ENCODE data around the gene SUV39H1.

The SUV39H1 gene

DNA sequence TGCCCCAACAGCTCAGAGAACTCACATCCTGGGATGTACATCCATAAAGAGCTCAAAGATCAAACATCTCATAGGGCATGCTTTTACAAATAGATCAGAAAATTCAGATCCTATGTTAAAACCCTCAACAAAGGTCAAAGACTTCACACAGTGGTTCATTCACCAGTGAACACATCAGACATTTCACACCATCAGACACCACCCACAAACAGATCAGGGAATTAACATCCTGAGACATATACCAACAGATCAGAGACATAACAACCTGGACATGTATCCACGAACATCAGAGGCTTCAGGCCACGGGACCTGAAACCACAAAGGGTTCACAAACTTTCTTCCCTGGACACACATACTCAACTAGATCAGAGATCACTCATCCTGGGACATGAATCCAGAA lies 23.4 kb downstream of the SUV39H1 start:
- POLR2A ChIA-PET = no interaction called here
- TF ChIP-seq, protein P1, sequence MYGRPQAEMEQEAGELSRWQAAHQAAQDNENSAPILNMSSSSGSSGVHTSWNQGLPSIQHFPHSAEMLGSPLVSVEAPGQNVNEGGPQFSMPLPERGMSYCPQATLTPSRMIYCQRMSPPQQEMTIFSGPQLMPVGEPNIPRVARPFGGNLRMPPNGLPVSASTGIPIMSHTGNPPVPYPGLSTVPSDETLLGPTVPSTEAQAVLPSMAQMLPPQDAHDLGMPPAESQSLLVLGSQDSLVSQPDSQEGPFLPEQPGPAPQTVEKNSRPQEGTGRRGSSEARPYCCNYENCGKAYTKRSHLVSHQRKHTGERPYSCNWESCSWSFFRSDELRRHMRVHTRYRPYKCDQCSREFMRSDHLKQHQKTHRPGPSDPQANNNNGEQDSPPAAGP (tag by site-specific recombination; IDR thresholded peaks at IDR 0.05) = no peak
- TF ChIP-seq ZNF837 (tag by site-specific recombination; IDR thresholded peaks at IDR 0.05) = no peak
- no peak for TF ChIP-seq OVOL3 (tag by site-specific recombination; IDR thresholded peaks at IDR 0.05)
- no peak for TF ChIP-seq ZNF791 (tag by site-specific recombination; IDR thresholded peaks at IDR 0.05)
- TF ChIP-seq ZNF223 (tag by site-specific recombination; IDR thresholded peaks at IDR 0.05) = no peak
- TF ChIP-seq, protein P2, sequence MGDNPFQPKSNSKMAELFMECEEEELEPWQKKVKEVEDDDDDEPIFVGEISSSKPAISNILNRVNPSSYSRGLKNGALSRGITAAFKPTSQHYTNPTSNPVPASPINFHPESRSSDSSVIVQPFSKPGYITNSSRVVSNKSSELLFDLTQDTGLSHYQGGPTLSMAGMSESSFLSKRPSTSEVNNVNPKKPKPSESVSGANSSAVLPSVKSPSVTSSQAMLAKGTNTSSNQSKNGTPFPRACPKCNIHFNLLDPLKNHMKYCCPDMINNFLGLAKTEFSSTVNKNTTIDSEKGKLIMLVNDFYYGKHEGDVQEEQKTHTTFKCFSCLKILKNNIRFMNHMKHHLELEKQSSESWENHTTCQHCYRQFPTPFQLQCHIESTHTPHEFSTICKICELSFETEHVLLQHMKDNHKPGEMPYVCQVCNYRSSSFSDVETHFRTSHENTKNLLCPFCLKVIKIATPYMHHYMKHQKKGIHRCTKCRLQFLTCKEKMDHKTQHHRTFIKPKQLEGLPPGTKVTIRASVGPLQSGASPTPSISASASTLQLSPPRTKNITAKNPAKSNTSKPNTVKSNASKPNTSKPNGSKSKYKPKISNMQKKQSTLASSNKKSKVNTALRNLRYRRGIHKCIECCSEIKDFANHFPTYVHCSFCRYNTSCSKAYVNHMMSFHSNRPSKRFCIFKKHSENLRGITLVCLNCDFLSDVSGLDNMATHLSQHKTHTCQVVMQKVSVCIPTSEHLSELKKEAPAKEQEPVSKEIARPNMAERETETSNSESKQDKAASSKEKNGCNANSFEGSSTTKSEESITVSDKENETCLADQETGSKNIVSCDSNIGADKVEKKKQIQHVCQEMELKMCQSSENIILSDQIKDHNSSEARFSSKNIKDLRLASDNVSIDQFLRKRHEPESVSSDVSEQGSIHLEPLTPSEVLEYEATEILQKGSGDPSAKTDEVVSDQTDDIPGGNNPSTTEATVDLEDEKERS (tag by site-specific recombination; IDR thresholded peaks at IDR 0.05) = no peak
- TF ChIP-seq ZNF175 (tag by site-specific recombination; IDR thresholded peaks at IDR 0.05) = no peak
- TF ChIP-seq EGR2 (tag by site-specific recombination; IDR thresholded peaks at IDR 0.05; ENCODE audit: low read depth) = no peak
- TF ChIP-seq, protein P3, sequence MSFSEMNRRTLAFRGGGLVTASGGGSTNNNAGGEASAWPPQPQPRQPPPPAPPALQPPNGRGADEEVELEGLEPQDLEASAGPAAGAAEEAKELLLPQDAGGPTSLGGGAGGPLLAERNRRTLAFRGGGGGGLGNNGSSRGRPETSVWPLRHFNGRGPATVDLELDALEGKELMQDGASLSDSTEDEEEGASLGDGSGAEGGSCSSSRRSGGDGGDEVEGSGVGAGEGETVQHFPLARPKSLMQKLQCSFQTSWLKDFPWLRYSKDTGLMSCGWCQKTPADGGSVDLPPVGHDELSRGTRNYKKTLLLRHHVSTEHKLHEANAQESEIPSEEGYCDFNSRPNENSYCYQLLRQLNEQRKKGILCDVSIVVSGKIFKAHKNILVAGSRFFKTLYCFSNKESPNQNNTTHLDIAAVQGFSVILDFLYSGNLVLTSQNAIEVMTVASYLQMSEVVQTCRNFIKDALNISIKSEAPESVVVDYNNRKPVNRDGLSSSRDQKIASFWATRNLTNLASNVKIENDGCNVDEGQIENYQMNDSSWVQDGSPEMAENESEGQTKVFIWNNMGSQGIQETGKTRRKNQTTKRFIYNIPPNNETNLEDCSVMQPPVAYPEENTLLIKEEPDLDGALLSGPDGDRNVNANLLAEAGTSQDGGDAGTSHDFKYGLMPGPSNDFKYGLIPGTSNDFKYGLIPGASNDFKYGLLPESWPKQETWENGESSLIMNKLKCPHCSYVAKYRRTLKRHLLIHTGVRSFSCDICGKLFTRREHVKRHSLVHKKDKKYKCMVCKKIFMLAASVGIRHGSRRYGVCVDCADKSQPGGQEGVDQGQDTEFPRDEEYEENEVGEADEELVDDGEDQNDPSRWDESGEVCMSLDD (tag by site-specific recombination; IDR thresholded peaks at IDR 0.05) = no peak
- no peak for TF ChIP-seq ZNF133 (tag by site-specific recombination; IDR thresholded peaks at IDR 0.05)
- TF ChIP-seq, protein P4, sequence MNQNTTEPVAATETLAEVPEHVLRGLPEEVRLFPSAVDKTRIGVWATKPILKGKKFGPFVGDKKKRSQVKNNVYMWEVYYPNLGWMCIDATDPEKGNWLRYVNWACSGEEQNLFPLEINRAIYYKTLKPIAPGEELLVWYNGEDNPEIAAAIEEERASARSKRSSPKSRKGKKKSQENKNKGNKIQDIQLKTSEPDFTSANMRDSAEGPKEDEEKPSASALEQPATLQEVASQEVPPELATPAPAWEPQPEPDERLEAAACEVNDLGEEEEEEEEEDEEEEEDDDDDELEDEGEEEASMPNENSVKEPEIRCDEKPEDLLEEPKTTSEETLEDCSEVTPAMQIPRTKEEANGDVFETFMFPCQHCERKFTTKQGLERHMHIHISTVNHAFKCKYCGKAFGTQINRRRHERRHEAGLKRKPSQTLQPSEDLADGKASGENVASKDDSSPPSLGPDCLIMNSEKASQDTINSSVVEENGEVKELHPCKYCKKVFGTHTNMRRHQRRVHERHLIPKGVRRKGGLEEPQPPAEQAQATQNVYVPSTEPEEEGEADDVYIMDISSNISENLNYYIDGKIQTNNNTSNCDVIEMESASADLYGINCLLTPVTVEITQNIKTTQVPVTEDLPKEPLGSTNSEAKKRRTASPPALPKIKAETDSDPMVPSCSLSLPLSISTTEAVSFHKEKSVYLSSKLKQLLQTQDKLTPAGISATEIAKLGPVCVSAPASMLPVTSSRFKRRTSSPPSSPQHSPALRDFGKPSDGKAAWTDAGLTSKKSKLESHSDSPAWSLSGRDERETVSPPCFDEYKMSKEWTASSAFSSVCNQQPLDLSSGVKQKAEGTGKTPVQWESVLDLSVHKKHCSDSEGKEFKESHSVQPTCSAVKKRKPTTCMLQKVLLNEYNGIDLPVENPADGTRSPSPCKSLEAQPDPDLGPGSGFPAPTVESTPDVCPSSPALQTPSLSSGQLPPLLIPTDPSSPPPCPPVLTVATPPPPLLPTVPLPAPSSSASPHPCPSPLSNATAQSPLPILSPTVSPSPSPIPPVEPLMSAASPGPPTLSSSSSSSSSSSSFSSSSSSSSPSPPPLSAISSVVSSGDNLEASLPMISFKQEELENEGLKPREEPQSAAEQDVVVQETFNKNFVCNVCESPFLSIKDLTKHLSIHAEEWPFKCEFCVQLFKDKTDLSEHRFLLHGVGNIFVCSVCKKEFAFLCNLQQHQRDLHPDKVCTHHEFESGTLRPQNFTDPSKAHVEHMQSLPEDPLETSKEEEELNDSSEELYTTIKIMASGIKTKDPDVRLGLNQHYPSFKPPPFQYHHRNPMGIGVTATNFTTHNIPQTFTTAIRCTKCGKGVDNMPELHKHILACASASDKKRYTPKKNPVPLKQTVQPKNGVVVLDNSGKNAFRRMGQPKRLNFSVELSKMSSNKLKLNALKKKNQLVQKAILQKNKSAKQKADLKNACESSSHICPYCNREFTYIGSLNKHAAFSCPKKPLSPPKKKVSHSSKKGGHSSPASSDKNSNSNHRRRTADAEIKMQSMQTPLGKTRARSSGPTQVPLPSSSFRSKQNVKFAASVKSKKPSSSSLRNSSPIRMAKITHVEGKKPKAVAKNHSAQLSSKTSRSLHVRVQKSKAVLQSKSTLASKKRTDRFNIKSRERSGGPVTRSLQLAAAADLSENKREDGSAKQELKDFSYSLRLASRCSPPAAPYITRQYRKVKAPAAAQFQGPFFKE (tag by site-specific recombination; IDR thresholded peaks at IDR 0.05; ENCODE audit: borderline replicate concordance) = no peak
- TF ChIP-seq, protein P5, sequence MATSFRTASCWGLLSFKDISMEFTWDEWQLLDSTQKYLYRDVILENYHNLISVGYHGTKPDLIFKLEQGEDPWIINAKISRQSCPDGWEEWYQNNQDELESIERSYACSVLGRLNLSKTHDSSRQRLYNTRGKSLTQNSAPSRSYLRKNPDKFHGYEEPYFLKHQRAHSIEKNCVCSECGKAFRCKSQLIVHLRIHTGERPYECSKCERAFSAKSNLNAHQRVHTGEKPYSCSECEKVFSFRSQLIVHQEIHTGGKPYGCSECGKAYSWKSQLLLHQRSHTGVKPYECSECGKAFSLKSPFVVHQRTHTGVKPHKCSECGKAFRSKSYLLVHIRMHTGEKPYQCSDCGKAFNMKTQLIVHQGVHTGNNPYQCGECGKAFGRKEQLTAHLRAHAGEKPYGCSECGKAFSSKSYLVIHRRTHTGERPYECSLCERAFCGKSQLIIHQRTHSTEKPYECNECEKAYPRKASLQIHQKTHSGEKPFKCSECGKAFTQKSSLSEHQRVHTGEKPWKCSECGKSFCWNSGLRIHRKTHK (tag by site-specific recombination; IDR thresholded peaks at IDR 0.05) = no peak
- TF ChIP-seq, protein P6, sequence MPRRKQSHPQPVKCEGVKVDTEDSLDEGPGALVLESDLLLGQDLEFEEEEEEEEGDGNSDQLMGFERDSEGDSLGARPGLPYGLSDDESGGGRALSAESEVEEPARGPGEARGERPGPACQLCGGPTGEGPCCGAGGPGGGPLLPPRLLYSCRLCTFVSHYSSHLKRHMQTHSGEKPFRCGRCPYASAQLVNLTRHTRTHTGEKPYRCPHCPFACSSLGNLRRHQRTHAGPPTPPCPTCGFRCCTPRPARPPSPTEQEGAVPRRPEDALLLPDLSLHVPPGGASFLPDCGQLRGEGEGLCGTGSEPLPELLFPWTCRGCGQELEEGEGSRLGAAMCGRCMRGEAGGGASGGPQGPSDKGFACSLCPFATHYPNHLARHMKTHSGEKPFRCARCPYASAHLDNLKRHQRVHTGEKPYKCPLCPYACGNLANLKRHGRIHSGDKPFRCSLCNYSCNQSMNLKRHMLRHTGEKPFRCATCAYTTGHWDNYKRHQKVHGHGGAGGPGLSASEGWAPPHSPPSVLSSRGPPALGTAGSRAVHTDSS (tag by site-specific recombination; IDR thresholded peaks at IDR 0.05) = no peak
- no peak for TF ChIP-seq GLIS1 (tag by site-specific recombination; IDR thresholded peaks at IDR 0.05)
- no peak for TF ChIP-seq ZNF529 (tag by site-specific recombination; IDR thresholded peaks at IDR 0.05; ENCODE audit: insufficient replicate concordance)
- no peak for TF ChIP-seq ZNF416 (tag by site-specific recombination; IDR thresholded peaks at IDR 0.05)
- TF ChIP-seq ZSCAN30 (tag by site-specific recombination; IDR thresholded peaks at IDR 0.05) = no peak
- no peak for TF ChIP-seq ZNF426 (tag by site-specific recombination; IDR thresholded peaks at IDR 0.05)
- TF ChIP-seq ZNF404 (tag by site-specific recombination; IDR thresholded peaks at IDR 0.05) = no peak
- no peak overlapping the region for H3K4me3 ChIP-seq (ENCODE audit: low read depth, low read length)
- CTCF ChIA-PET = interaction anchor here (0.6 kb wide), 1 partner anchor 136 kb away, joined by 3 read pairs; no protein-coding TSS in a partner anchor
- no peaks in the 10 kb centered on the region for H3K4me1 ChIP-seq (ENCODE audit: control insufficient read depth, insufficient read depth, low read length)
- H3K27ac ChIP-seq (ENCODE audit: extremely low read depth, low read depth, low read length) = no peak overlapping the region
- H3K36me3 ChIP-seq (ENCODE audit: control insufficient read depth in 2 of 2, insufficient read depth in 1 of 2, low read length in 2 of 2) = no peaks in the 10 kb centered on the region
- no peaks in the 10 kb centered on the region for H3K9me3 ChIP-seq (ENCODE audit: control insufficient read depth, insufficient read depth, low read depth, low read length)
